Naive thymus-derived CD8-positive, alpha-beta T cell (primary cell): ENCODE data around the gene KCTD21. TPM values are rescaled to one million over a fixed set of nuclear protein-coding genes. Genes with fewer than 3 reads are reported as not detected.

Source experiments
- ATAC-seq, 2 donors: fragments of 150-1000 bp; cut with Tn5 transposase in 1 of 2; sonication (Bioruptor Pico), chemical (Tn5 transposase) in 1 of 2; 1 replicate in 1 of 2; 2 replicates in 1 of 2; pipeline ENCODE4 v1.10.0; 2021; ENCODE audit warnings: mild to moderate bottlenecking in 2 of 2, moderate library complexity in 2 of 2
- POLR2A ChIA-PET: fragments of 350-600 bp; sonication (Branson Sonifier 250); formaldehyde crosslinking; loops from one replicate; lab custom pipeline; 2021; ENCODE audit warnings: antibody characterized with exemption; lab: Charles Lee
- DNase-seq, 10 donors: peaks; one replicate each; pipeline versions ENCODE4 v3.0.0 to v3.0.0-alpha.2; 2020 to 2022
- H3K27ac Mint-ChIP-seq, 10 donors: one replicate each; pipeline ENCODE4 v1.8.0; 2020 to 2022; ENCODE audit warnings: mild to moderate bottlenecking in 10 of 10, mixed read lengths in 10 of 10, moderate library complexity in 4 of 10, inconsistent platforms in 1 of 10
- H3K27me3 Mint-ChIP-seq, 5 donors: one replicate each; pipeline ENCODE4 v1.8.0; 2021 to 2022; ENCODE audit warnings: mixed read lengths in 5 of 5
- H3K36me3 Mint-ChIP-seq, 3 donors: one replicate each; pipeline ENCODE4 v1.8.0; 2020 to 2022; ENCODE audit warnings: mixed read lengths in 3 of 3, mild to moderate bottlenecking in 2 of 3, inconsistent platforms in 1 of 3
- H3K4me1 Mint-ChIP-seq, 4 donors: one replicate each; pipeline ENCODE4 v1.8.0; 2021 to 2022; ENCODE audit warnings: mixed read lengths in 4 of 4
- H3K4me3 Mint-ChIP-seq, 10 donors: one replicate each; pipeline ENCODE4 v1.8.0; 2020 to 2022; ENCODE audit warnings: mild to moderate bottlenecking in 10 of 10, mixed read lengths in 10 of 10, moderate library complexity in 6 of 10, inconsistent platforms in 1 of 10
- H3K9me3 Mint-ChIP-seq, 9 donors: one replicate each; pipeline ENCODE4 v1.8.0; 2020 to 2022; ENCODE audit warnings: mixed read lengths in 9 of 9, mild to moderate bottlenecking in 3 of 9, inconsistent platforms in 1 of 9, moderate library complexity in 1 of 9
- polyA plus RNA-seq, 3 donors: library from polyadenylated mRNA; unstranded; fragments of 300-500 nt; fragmentation: Illumina TruSeq; gene quantifications; one replicate each; pipeline ENCODE4 v1.2.3, GENCODE V29; 2021
- total RNA-seq, 8 experiments: library from RNA in 2 of 8; stranded (reverse) in 2 of 8; gene quantifications; one replicate each; pipeline ENCODE4 v1.2.3 and lab custom pipeline; 2021 to 2026

The KCTD21 gene
- total and polyA plus RNA-seq, 5 experiments from 2014 or later = 0.08 to 6.1 (median 2.5) TPM

GRCh38 chr11:78194490-78194889 lies 6.1 kb upstream of the KCTD21 start:
- ATAC-seq (no peak), DNase-seq (no peak)
- Mint-ChIP-seq H3K27ac (peak overlapping the region in 4 of 10 donors; percentile 18 to 80 (median 67)), H3K4me3 (no peak overlapping the region), H3K27me3 (no peaks in the 10 kb centered on the region), H3K4me1 (peaks cover 26 to 63% (median 46%) of the 10 kb centered on the region in 4 donors), H3K9me3 (no peaks in the 10 kb centered on the region), H3K36me3 (peaks cover 0 to 6% (median 6%) of the 10 kb centered on the region in 3 donors)
- POLR2A ChIA-PET = interaction anchor here (1.3 kb wide), 1 partner anchor 7 kb away, joined by 5 read pairs; no protein-coding TSS in a partner anchor

GRCh38 chr11:78193806-78194205 lies 5.4 kb upstream of the KCTD21 start:
- Mint-ChIP-seq H3K27ac (peak overlapping the region in 6 of 10 donors; percentile 40 to 88 (median 59)), H3K27me3 (no peaks in the 10 kb centered on the region), H3K4me3 (no peak overlapping the region), H3K36me3 (peaks cover 0 to 6% (median 5%) of the 10 kb centered on the region in 3 donors), H3K9me3 (no peaks in the 10 kb centered on the region), H3K4me1 (peaks cover 27 to 68% (median 50%) of the 10 kb centered on the region in 4 donors)
- DNase-seq = no peak
- POLR2A ChIA-PET = interaction anchor here (1.3 kb wide), 1 partner anchor 8 kb away, joined by 5 read pairs; no protein-coding TSS in a partner anchor
- ATAC-seq = no peak

GRCh38 chr11:78192911-78193351 lies 4.5 kb upstream of the KCTD21 start:
- Mint-ChIP-seq H3K36me3 (peaks cover 0 to 3% (median 0%) of the 10 kb centered on the region in 3 donors), H3K4me3 (peak overlapping the region in 1 of 10 donors; percentile 16), H3K9me3 (no peaks in the 10 kb centered on the region), H3K4me1 (peaks cover 29 to 72% (median 52%) of the 10 kb centered on the region in 4 donors), H3K27me3 (no peaks in the 10 kb centered on the region), H3K27ac (peak overlapping the region; percentile 8 to 86 (median 62))
- DNase-seq = no peak
- no peak for ATAC-seq
- POLR2A ChIA-PET = interaction anchor here (1.3 to 6.6 kb wide), 2 partner anchors 9 kb away, joined by 5 to 63 read pairs; no protein-coding TSS in a partner anchor

- Mint-ChIP-seq H3K4me1 (peaks cover 35 to 77% (median 57%) of the 10 kb centered on the region in 4 donors), H3K27me3 (no peaks in the 10 kb centered on the region), H3K27ac (peak overlapping the region in 6 of 10 donors; percentile 44 to 86 (median 72)), H3K36me3 (peaks cover 0 to 3% (median 0%) of the 10 kb centered on the region in 3 donors), H3K4me3 (peak overlapping the region in 1 of 10 donors; percentile 51), H3K9me3 (no peaks in the 10 kb centered on the region)
- DNase-seq (no peak), ATAC-seq (no peak)
- POLR2A ChIA-PET = interaction anchor here (6.6 kb wide), 1 partner anchor 9 kb away, joined by 63 read pairs; no protein-coding TSS in a partner anchor
Observed at GRCh38 chr11:78192223-78192719, 3.8 kb upstream of the KCTD21 start.

- Mint-ChIP-seq H3K9me3 (no peaks in the 10 kb centered on the region), H3K4me3 (peak overlapping the region in 6 of 10 donors; percentile 16 to 98 (median 32)), H3K4me1 (peaks cover 38 to 81% (median 65%) of the 10 kb centered on the region in 4 donors), H3K36me3 (peaks cover 0 to 2% (median 0%) of the 10 kb centered on the region in 3 donors), H3K27ac (peak overlapping the region; percentile 20 to 99 (median 65)), H3K27me3 (no peaks in the 10 kb centered on the region)
- ATAC-seq = no peak
- DNase-seq = no peak
- POLR2A ChIA-PET = interaction anchor here (6.6 kb wide), 1 partner anchor 11 kb away, joined by 63 read pairs; no protein-coding TSS in a partner anchor
Observed at GRCh38 chr11:78190871-78191538, 2.6 kb upstream of the KCTD21 start.

GRCh38 chr11:78190374-78190773 lies 1.9 kb upstream of the KCTD21 start:
- H3K27ac Mint-ChIP-seq = peak overlapping the region; percentile 16 to 99 (median 88)
- H3K4me3 Mint-ChIP-seq = peak overlapping the region; percentile 39 to 99 (median 98)
- ATAC-seq (no peak), DNase-seq (no peak)
- H3K4me1 Mint-ChIP-seq = peaks cover 38 to 81% (median 64%) of the 10 kb centered on the region in 4 donors
- no peaks in the 10 kb centered on the region for H3K27me3 Mint-ChIP-seq
- peaks cover 0 to 1% (median 0%) of the 10 kb centered on the region in 3 donors for H3K36me3 Mint-ChIP-seq
- POLR2A ChIA-PET = interaction anchor here (0.5 to 6.6 kb wide), 3 partner anchors 8 to 119 kb away, joined by 3 to 63 read pairs (median 5); no protein-coding TSS in a partner anchor
- no peaks in the 10 kb centered on the region for H3K9me3 Mint-ChIP-seq

GRCh38 chr11:78189851-78190250 lies 1.4 kb upstream of the KCTD21 start:
- Mint-ChIP-seq H3K4me3 (peak overlapping the region; percentile 77 to 99 (median 98)), H3K27me3 (no peaks in the 10 kb centered on the region), H3K36me3 (peaks cover 0 to 1% (median 0%) of the 10 kb centered on the region in 3 donors), H3K9me3 (no peaks in the 10 kb centered on the region), H3K4me1 (peaks cover 35 to 77% (median 64%) of the 10 kb centered on the region in 4 donors), H3K27ac (peak overlapping the region; percentile 49 to 99 (median 91))
- DNase-seq (no peak), ATAC-seq (no peak)
- POLR2A ChIA-PET = interaction anchor here (0.5 to 6.6 kb wide), 4 partner anchors 8 to 119 kb away, joined by 3 to 63 read pairs (median 13); partner anchors contain the start of gene ALG8

- H3K4me3 Mint-ChIP-seq = peak overlapping the region; percentile 77 to 99 (median 98)
- peak in 1 of 10 donors; percentile 8 for DNase-seq
- POLR2A ChIA-PET = interaction anchor here (0.7 to 6.6 kb wide), 4 partner anchors 9 to 50 kb away, joined by 3 to 63 read pairs (median 12); partner anchors contain the start of gene ALG8
- no peaks in the 10 kb centered on the region for H3K27me3 Mint-ChIP-seq
- peaks cover 34 to 71% (median 58%) of the 10 kb centered on the region in 4 donors for H3K4me1 Mint-ChIP-seq
- H3K9me3 Mint-ChIP-seq = no peaks in the 10 kb centered on the region
- peaks cover 0 to 1% (median 0%) of the 10 kb centered on the region in 3 donors for H3K36me3 Mint-ChIP-seq
- ATAC-seq = no peak
- peak overlapping the region; percentile 75 to 99 (median 91) for H3K27ac Mint-ChIP-seq
Observed at GRCh38 chr11:78189174-78189724, 823 bp upstream of the KCTD21 start.

GRCh38 chr11:78187366-78188285 lies 800 bp downstream of the KCTD21 start:
- peaks cover 0 to 2% (median 0%) of the 10 kb centered on the region in 3 donors for H3K36me3 Mint-ChIP-seq
- ATAC-seq (peak; percentile 56 to 63), DNase-seq (peak in 8 of 10 donors; percentile 61 to 81 (median 67))
- no peaks in the 10 kb centered on the region for H3K27me3 Mint-ChIP-seq
- H3K4me1 Mint-ChIP-seq = peaks cover 24 to 55% (median 50%) of the 10 kb centered on the region in 4 donors
- POLR2A ChIA-PET = interaction anchor here (0.7 to 6.6 kb wide), 3 partner anchors 14 to 48 kb away, joined by 5 to 63 read pairs (median 21); partner anchors contain the start of gene ALG8
- H3K9me3 Mint-ChIP-seq = no peaks in the 10 kb centered on the region
- H3K27ac Mint-ChIP-seq = peak overlapping the region; percentile 67 to 99 (median 96)
- H3K4me3 Mint-ChIP-seq = peak overlapping the region; percentile 95 to 99 (median 98)

GRCh38 chr11:78181185-78181584 lies 7.2 kb downstream of the KCTD21 start:
- DNase-seq (no peak), ATAC-seq (no peak)
- Mint-ChIP-seq H3K4me3 (no peak overlapping the region), H3K4me1 (peaks cover 3 to 12% (median 8%) of the 10 kb centered on the region in 4 donors), H3K9me3 (peaks cover 0 to 6% (median 0%) of the 10 kb centered on the region in 9 donors), H3K36me3 (peaks cover 0 to 6% (median 5%) of the 10 kb centered on the region in 3 donors), H3K27ac (no peak overlapping the region), H3K27me3 (no peaks in the 10 kb centered on the region)
- POLR2A ChIA-PET = no interaction called here

GRCh38 chr11:78180751-78181150 lies 7.7 kb downstream of the KCTD21 start:
- Mint-ChIP-seq H3K9me3 (peaks cover 0 to 6% (median 0%) of the 10 kb centered on the region in 9 donors), H3K4me1 (peaks cover 3 to 12% (median 8%) of the 10 kb centered on the region in 4 donors), H3K27ac (peak overlapping the region in 1 of 10 donors; percentile 28), H3K4me3 (no peak overlapping the region), H3K36me3 (peaks cover 0 to 7% (median 5%) of the 10 kb centered on the region in 3 donors), H3K27me3 (no peaks in the 10 kb centered on the region)
- POLR2A ChIA-PET = no interaction called here
- no peak for ATAC-seq
- DNase-seq = no peak
